K562 (cell line): ENCODE results near the gene SLC7A5.

Source experiments
- BRCA1 ChIP-seq, 2 experiments: fragments of 450-650 bp in 1 of 2; sonication (generic) in 1 of 2; formaldehyde crosslinking in 1 of 2; IDR thresholded peaks; 2 replicates each; pipeline versions ENCODE4 v1.5.0 to v1.6.1; 2017 to 2020; ENCODE audit warnings: mild to moderate bottlenecking in 1 of 2, missing genetic modification reagents in 1 of 2
- CEBPB ChIP-seq: fragments of 450-650 bp; IDR thresholded peaks from 2 replicates; pipeline ENCODE4 v1.6.1; 2016; ENCODE audit warnings: missing genetic modification characterization, missing compliant biosample characterization
- CTCF ChIP-seq, 3 experiments: IDR thresholded peaks in 2 of 3; conservative IDR thresholded peaks in 1 of 3; 2 replicates each; pipeline ENCODE4 v1.5.1; 2011 to 2012; ENCODE audit warnings: low read length in 3 of 3, mild to moderate bottlenecking in 3 of 3, control low read depth in 2 of 3, improper control_type of control experiment in 1 of 3, inconsistent platforms in 1 of 3, low read depth in 1 of 3, mixed read lengths in 1 of 3, moderate library complexity in 1 of 3; ENCODE audit not compliant: insufficient read depth in 2 of 3
- EZH2 ChIP-seq: IDR thresholded peaks from 2 replicates; pipeline ENCODE4 v1.6.1; 2012; ENCODE audit warnings: low read depth, mild to moderate bottlenecking, inconsistent platforms, low read length, borderline replicate concordance
- MEF2D ChIP-seq: conservative IDR thresholded peaks from 2 replicates; pipeline ENCODE4 v1.6.1; 2016; ENCODE audit warnings: low read depth, missing genetic modification characterization, missing compliant biosample characterization
- SP2 ChIP-seq: IDR thresholded peaks from 2 replicates; pipeline ENCODE4 v1.6.1; 2011; ENCODE audit warnings: mild to moderate bottlenecking, low read depth, low read length, moderate library complexity; ENCODE audit not compliant: poor library complexity, severe bottlenecking; ENCODE audit errors: extremely low read depth
- TCF7L2 ChIP-seq: fragments of 150-350 bp; IDR thresholded peaks from 2 replicates; pipeline ENCODE4 v1.6.1; 2016; ENCODE audit warnings: low read depth, mild to moderate bottlenecking, low read length, moderate library complexity
- TFAP4 ChIP-seq: sonication (generic); formaldehyde crosslinking; IDR thresholded peaks from 2 replicates; pipeline ENCODE4 v1.8.0; 2022; ENCODE audit warnings: missing genetic modification reagents, mild to moderate bottlenecking, moderate library complexity, borderline replicate concordance
- XRCC5 ChIP-seq: fragments of 200-400 bp; formaldehyde crosslinking; IDR thresholded peaks from 2 replicates; pipeline ENCODE4 v1.6.1; 2017; ENCODE audit warnings: low read depth, mild to moderate bottlenecking, low read length
- ZNF354B ChIP-seq: fragments of 250-450 bp; sonication (Bioruptor Pico); IDR thresholded peaks from 2 replicates; pipeline ENCODE4 v1.4.0; 2020
- ZNF445 ChIP-seq: fragments of 250-450 bp; sonication (Bioruptor Pico); IDR thresholded peaks from 2 replicates; pipeline ENCODE4 v1.4.0; 2020; ENCODE audit warnings: low read depth, mild to moderate bottlenecking, moderate library complexity
- ZNF512 ChIP-seq: IDR thresholded peaks from 2 replicates; pipeline ENCODE4 v1.6.1; 2016; ENCODE audit warnings: missing genetic modification characterization, missing compliant biosample characterization

- no peak for TF ChIP-seq CTCF (IDR thresholded peaks at IDR 0.05 in 2 of 3, conservative IDR thresholded peaks at IDR 0.05 in 1 of 3; ENCODE audit: insufficient read depth in 2 of 3, low read depth in 1 of 3, low read length in 3 of 3)
- no peak for TF ChIP-seq ZNF354B (CRISPR knock-in tag)
- no peak for TF ChIP-seq ZNF512
- no peak for TF ChIP-seq XRCC5
- no peak for TF ChIP-seq ZNF445 (CRISPR knock-in tag)
- no peak for TF ChIP-seq CEBPB (tag)
- TF ChIP-seq TCF7L2, result no peak
- TF ChIP-seq MEF2D, result no peak
- no peak for TF ChIP-seq EZH2
- TF ChIP-seq TFAP4 (CRISPR knock-in tag), result no peak
- TF ChIP-seq SP2, result no peak
- no peak for TF ChIP-seq BRCA1 (IDR thresholded peaks at IDR 0.05)
- TF ChIP-seq BRCA1 (CRISPR knock-in tag; IDR thresholded peaks at IDR 0.05), result no peak
These were observed 25.6 kb downstream of the SLC7A5 start for GRCh38 chr16:87843678-87844105.
